Right lung (tissue), 5 donors: ENCODE results near the gene MOB3C. TPM values are rescaled to one million over a fixed set of nuclear protein-coding genes. Genes with fewer than 3 reads are reported as not detected.

Source experiments
- DNase-seq, 2 donors: peaks; one replicate each; pipeline ENCODE4 v3.0.0-alpha.2; 2013
- polyA plus RNA-seq, 5 donors: library from polyadenylated mRNA; unstranded; fragments of 120-200 nt; gene quantifications; one replicate each; pipeline versions ENCODE4 v1.2.1 to v1.2.3, GENCODE V29; 2013; ENCODE audit warnings: inconsistent platforms in 1 of 5, low replicate concordance in 1 of 5; ENCODE audit not compliant: insufficient read length in 5 of 5, insufficient read depth in 1 of 5

The MOB3C gene
- polyA plus RNA-seq, 5 donors = 16.9 to 21.2 (median 18.1) TPM

- DNase-seq = no peak
Observed at GRCh38 chr1:46577671-46578070, 38.9 kb downstream of the MOB3C start.

DNA sequence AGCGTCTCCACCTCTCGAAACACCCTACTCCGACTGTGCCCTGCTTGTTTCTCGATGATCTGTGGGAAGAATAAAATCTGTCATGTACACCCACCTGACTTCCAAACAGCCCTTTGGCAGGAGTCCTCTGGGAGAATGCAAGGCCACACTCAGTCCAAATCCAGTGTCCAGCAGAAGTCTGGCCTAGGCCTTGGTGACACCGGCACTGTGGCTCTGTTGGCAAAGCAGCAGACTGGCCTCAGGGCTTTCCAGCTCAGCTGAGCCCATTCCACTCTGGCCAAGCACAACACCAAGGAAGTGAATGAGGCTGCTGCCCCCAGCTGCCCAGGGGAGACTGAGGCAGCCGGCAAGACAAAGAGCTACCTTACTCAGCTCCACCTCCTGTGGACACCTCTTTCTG, 40.0 kb downstream of the MOB3C start:
- DNase-seq = no peak

- DNase-seq = no peak
Observed at GRCh38 chr1:46575778-46576177, 40.8 kb downstream of the MOB3C start.

- no peak for DNase-seq
Observed at GRCh38 chr1:46575300-46575699, 41.3 kb downstream of the MOB3C start.

DNA sequence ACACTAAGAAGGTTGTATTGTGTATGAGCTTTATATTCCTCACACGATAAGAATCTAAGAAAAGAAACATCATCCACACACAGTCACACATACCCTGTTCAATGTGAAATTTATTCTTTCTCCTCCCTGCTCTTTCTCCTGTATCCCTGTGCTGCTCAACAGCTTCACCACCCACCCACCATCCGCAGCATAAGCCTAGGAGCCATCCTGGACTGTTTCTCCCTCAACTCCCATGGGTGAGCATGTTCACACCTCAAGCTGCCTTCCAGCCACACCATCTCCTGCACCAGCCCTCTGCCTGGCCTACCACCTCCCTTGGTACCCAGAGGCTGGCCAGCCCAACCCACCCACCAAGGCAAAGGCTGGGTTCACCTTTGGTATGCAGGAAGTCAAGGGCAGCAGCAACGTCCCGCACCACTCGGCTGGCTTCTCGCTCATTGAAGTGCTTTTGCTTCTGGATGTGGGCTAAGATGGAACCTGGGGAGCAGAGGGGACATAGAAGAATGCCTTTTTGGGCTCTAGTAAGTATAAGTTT, 44.9 kb downstream of the MOB3C start:
- DNase-seq = no peak

DNA sequence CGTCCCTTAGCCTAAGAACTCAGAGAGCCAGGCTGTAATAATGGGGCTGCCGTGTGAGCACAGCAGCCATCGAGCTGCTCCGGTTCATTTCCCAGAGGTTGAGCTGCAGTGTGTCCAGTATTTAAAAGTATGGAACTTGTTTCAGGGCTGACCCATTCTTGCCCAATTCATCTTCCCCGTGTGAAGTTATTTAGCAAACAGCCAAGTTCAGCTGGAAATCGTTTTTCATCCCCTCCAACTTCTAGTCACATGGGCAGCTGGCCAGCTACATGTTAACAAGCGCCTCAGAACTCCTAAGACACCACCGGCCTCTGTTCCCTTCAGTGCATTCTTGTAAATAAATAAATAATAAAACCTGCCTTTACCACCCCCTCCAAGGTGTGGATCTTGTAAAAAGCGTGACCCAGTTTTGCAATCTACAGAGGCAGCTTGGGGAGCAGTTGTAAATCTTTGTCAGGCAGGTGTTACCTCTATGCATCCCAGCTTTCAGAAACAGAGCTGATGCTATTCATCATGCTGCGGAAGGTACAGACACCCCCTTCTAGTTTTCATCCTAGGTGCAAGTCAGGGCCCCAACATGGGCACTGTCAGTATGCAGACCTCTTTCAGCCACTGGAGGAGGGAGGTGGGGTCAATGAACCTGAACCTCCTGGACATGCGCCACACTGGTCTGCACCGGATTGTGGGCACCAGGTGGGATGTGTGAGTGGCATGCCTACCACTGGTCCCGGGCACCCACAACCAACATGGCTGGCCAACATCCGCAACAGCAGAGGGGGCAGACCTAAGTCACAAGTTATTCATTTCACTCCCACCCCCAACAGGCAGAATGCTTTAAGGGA, 46.5 kb downstream of the MOB3C start:
- peak; percentile 32 to 36 for DNase-seq

DNA sequence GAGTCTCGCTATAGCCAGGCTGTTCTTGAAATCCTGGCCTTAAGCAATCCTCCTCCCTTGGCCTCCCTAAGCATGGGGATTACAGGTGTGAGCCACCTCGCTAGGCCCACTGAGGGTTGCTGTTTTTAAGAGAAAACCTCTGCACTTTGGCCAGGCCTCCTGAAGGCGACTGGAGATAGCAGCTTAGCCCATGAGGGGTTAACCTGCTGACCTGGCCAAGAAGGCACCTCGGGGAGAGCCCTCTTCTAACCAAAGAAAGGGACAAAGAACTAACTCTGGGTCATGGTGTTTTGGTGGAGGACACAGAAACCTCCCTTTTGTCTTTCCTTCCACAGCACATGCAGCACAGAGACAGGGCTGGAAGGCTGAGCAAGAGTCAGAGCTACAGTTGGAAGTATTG, 47.5 kb downstream of the MOB3C start:
- DNase-seq = no peak

GRCh38 chr1:46568461-46568891, 48.1 kb downstream of the MOB3C start:
- DNase-seq = no peak

GRCh38 chr1:46563341-46563740, 53.3 kb downstream of the MOB3C start:
- no peak for DNase-seq

DNA sequence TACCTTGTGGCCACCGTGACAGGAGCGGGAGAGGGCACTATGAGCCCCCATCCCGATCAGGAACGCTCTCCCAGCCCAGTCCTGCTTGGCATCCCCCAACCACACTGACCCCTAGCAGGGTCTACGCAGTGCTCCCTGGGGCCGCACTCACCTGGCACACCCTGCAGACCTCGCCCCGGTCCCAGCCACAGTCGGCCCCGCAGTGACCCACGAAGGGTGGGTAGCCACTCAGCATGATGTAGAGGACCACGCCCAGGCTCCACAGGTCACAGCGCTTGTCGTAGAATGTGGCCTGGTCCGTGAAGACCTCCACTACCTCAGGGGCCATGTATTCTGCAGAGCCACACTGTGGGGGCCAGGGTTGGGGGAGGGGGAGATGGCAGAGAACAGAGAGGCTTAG, 54.1 kb downstream of the MOB3C start:
- DNase-seq = no peak

DNA sequence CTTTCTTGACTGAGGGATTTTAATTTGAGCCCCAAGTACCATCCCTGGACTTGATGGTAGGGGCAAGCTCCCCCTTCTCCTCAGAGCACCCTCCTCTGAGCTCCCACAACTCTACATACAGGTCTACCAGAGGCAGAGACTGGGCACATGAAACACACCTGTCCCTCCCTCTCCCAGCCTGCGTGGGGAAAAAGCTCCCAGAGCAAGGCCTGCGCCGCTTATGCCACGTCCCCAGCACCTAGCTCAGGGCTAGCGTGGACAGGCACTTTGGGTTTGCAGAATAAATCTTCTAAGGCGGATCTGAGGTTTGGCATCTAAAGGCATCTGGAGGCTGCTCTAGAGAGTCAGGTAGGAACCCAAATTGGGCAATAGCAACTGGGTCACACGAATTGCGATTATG, 57.6 kb downstream of the MOB3C start:
- DNase-seq = no peak

DNA sequence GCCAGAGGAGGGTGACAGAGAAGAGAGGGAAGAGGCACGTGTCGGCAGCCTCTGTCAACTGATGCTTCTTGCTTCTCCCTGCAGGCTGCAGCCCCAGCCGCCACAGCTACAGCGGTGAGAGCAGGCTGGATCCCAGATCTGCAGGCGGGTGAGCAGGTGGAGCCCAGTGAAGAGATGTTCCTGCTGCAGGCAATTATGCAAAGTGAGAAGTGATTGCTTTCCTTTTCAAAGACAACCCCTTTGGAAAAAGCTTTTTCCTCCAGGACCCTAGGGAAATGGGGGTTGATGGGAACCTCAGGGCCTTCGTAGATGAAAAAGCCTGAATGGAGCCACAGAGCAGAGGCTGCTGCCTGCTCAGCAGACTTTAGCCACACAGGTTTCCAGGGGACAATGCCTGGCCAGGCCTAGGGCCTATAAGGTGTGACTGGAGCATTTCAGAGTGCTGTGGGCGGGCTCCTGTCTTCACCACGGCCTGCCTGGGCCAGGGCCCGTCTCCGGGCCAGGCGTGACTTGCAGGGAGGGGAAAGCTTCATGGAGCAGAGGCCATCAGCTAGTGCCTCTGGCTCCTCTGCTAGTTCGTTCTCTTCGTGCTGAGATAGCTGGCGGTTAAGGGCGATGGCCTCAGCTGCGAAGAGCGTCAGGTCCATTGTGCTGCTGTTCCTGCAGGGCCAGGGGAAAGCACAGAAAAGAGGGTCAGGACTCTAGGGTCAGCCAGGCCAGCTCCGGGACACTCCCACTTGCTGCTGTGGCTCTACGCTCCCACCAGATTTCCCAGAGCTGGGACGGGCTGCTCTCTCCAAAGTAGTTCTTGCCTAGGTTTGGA, 58.3 kb downstream of the MOB3C start:
- DNase-seq = no peak

Other genes starting within 250 kb of the MOB3C start
- gene FAAH, start 222.5 kb downstream of the MOB3C start, polyA plus RNA-seq = 10 to 100 TPM; 14.9 to 24.7 (median 21.4) TPM
- gene DMBX1, start 127.0 kb downstream of the MOB3C start, polyA plus RNA-seq = under 1 TPM in 3 of 5 donors, not detected in 2; 0.04 to 0.06 (median 0.05) TPM
- gene KNCN, start 65.2 kb downstream of the MOB3C start, polyA plus RNA-seq = under 1 TPM in 4 of 5 donors, not detected in 1; 0.08 to 0.30 (median 0.13) TPM
- gene MKNK1, start 12.5 kb downstream of the MOB3C start, polyA plus RNA-seq = 10 to 100 TPM; 44.7 to 53.9 (median 48.2) TPM
- 10 to 100 TPM; 60.6 to 86.6 (median 77.6) TPM for gene ATPAF1, start 51.6 kb upstream of the MOB3C start, polyA plus RNA-seq
- under 1 TPM; 0.20 to 0.86 (median 0.31) TPM for gene TEX38, start 55.0 kb upstream of the MOB3C start, polyA plus RNA-seq
- gene EFCAB14, start 102.3 kb upstream of the MOB3C start, polyA plus RNA-seq = 100 to 1,000 TPM in 4 of 5 donors, 10 to 100 TPM in 1; 80.1 to 121 (median 116) TPM
- gene CYP4B1, start 182.2 kb upstream of the MOB3C start, polyA plus RNA-seq = 1 to 10 TPM; 1.4 to 3.9 (median 2.0) TPM